Caco-2 (cell line): Measurements from ENCODE around the gene NAPSA. TPM values are rescaled to one million over a fixed set of nuclear protein-coding genes. Genes with fewer than 3 reads are reported as not detected.

ENCODE experiments used
- BruUV-seq: library from RNA; stranded (reverse); fragments of 400-500 nt; replicated peaks from 2 replicates; lab custom pipeline; 2021; lab: Mats Ljungman, UMichigan
- CTCF ChIA-PET: fragments of 300-600 bp; sonication (Branson Sonifier 250); formaldehyde crosslinking; loops from one replicate; lab custom pipeline; 2022; ENCODE audit warnings: antibody characterized with exemption; lab: Charles Lee
- POLR2A ChIA-PET: fragments of 300-600 bp; sonication (Branson Sonifier 250); formaldehyde crosslinking; loops from one replicate; lab custom pipeline; 2022; ENCODE audit warnings: antibody characterized with exemption; lab: Charles Lee
- DNase-seq, 2 experiments: peaks; one replicate each; pipeline versions ENCODE4 v3.0.0 to v3.0.0-alpha.2; 2020 to 2022
- H3K27me3 ChIP-seq: replicated peaks from 2 replicates; pipeline ENCODE4 v1.6.0; 2011; ENCODE audit warnings: low read length; ENCODE audit not compliant: control insufficient read depth, insufficient read depth
- H3K36me3 ChIP-seq: 2 replicates; pipeline ENCODE4 v1.5.1; 2011; ENCODE audit warnings: low read length; ENCODE audit not compliant: control insufficient read depth, insufficient read depth
- H3K4me1 ChIP-seq: fragments of 250-450 bp; sonication (Bioruptor Pico); 2 replicates; pipeline ENCODE4 v1.5.1; 2020; ENCODE audit warnings: mild to moderate bottlenecking
- H3K4me3 ChIP-seq: 2 replicates; pipeline ENCODE4 v1.5.1; 2011; ENCODE audit warnings: low read depth, mild to moderate bottlenecking, control low read depth, low read length
- H3K9me3 ChIP-seq: fragments of 250-450 bp; sonication (Bioruptor Pico); 2 replicates; pipeline ENCODE4 v1.5.1; 2020; ENCODE audit warnings: mild to moderate bottlenecking, moderate library complexity
- H3K27ac Mint-ChIP-seq: one replicate; pipeline ENCODE4 v1.8.0; 2022; ENCODE audit warnings: mixed read lengths; ENCODE audit not compliant: unreplicated experiment
- H3K27me3 Mint-ChIP-seq: one replicate; pipeline ENCODE4 v1.8.0; 2022; ENCODE audit warnings: mixed read lengths; ENCODE audit not compliant: insufficient read depth, unreplicated experiment
- H3K36me3 Mint-ChIP-seq: one replicate; pipeline ENCODE4 v1.8.0; 2022; ENCODE audit warnings: mild to moderate bottlenecking, mixed read lengths; ENCODE audit not compliant: insufficient read depth, unreplicated experiment
- H3K4me1 Mint-ChIP-seq: one replicate; pipeline ENCODE4 v1.8.0; 2022; ENCODE audit warnings: low read depth, mixed read lengths; ENCODE audit not compliant: unreplicated experiment
- H3K4me3 Mint-ChIP-seq: one replicate; pipeline ENCODE4 v1.8.0; 2022; ENCODE audit warnings: mild to moderate bottlenecking, moderate library complexity, mixed read lengths; ENCODE audit not compliant: unreplicated experiment
- H3K9me3 Mint-ChIP-seq: one replicate; pipeline ENCODE4 v1.8.0; 2022; ENCODE audit warnings: mixed read lengths; ENCODE audit not compliant: unreplicated experiment
- intact Hi-C: fragments of 100-400 bp; cut with micrococcal nuclease; formaldehyde crosslinking; loops from one replicate; pipeline ENCODE4 v1.10.0; 2022; ENCODE audit not compliant: unreplicated experiment
- total RNA-seq: library from RNA; stranded (reverse); gene quantifications from 2 replicates; pipeline ENCODE4 v1.2.3, GENCODE V29; 2022
- TF ChIP-seq, protein P1 (sequence below), 2 experiments: fragments of 200-600 bp in 1 of 2; IDR thresholded peaks; 1 replicate in 1 of 2; 2 replicates in 1 of 2; pipeline versions ENCODE4 v1.5.1 to v1.8.0; 2011 to 2022; ENCODE audit warnings: antibody characterized with exemption in 1 of 2, control low read depth in 1 of 2, inconsistent platforms in 1 of 2, low read depth in 1 of 2, low read length in 1 of 2, mild to moderate bottlenecking in 1 of 2, moderate library complexity in 1 of 2; ENCODE audit not compliant: insufficient read depth in 1 of 2, severe bottlenecking in 1 of 2, unreplicated experiment in 1 of 2

NAPSA gene
- total RNA-seq, 1 experiment from 2014 or later, result 1.2 TPM

GRCh38 chr19:50327461-50328223 is 37.8 kb downstream of the NAPSA start:
- Histone ChIP-seq H3K27me3 (no peaks in the 10 kb centered on the region), H3K9me3 (no peaks in the 10 kb centered on the region), H3K36me3 (no peaks in the 10 kb centered on the region), H3K4me1 (peaks cover 35% of the 10 kb centered on the region), H3K4me3 (peak overlapping the region; percentile 25)
- no peak for DNase-seq
- CTCF ChIA-PET, result interaction anchor here (1.0 to 2.1 kb wide), 3 partner anchors 12 to 180 kb away, joined by 3 to 23 read pairs (median 11); no protein-coding TSS in a partner anchor
- peaks cover 44% of the 10 kb centered on the region for H3K4me1 Mint-ChIP-seq
- H3K27ac Mint-ChIP-seq, result peak overlapping the region; percentile 70
- H3K36me3 Mint-ChIP-seq, result peaks cover 65% of the 10 kb centered on the region
- peak overlapping the region; percentile 74 for H3K4me3 Mint-ChIP-seq
- TF ChIP-seq, protein P1, sequence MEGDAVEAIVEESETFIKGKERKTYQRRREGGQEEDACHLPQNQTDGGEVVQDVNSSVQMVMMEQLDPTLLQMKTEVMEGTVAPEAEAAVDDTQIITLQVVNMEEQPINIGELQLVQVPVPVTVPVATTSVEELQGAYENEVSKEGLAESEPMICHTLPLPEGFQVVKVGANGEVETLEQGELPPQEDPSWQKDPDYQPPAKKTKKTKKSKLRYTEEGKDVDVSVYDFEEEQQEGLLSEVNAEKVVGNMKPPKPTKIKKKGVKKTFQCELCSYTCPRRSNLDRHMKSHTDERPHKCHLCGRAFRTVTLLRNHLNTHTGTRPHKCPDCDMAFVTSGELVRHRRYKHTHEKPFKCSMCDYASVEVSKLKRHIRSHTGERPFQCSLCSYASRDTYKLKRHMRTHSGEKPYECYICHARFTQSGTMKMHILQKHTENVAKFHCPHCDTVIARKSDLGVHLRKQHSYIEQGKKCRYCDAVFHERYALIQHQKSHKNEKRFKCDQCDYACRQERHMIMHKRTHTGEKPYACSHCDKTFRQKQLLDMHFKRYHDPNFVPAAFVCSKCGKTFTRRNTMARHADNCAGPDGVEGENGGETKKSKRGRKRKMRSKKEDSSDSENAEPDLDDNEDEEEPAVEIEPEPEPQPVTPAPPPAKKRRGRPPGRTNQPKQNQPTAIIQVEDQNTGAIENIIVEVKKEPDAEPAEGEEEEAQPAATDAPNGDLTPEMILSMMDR (IDR thresholded peaks at IDR 0.05; ENCODE audit: insufficient read depth in 1 of 2, low read depth in 1 of 2, low read length in 1 of 2, severe bottlenecking in 1 of 2, unreplicated experiment in 1 of 2), result no peak
- BruUV-seq, result no TSS peak
- intact Hi-C loops, result no loop called here
- H3K27me3 Mint-ChIP-seq, result peaks cover 10% of the 10 kb centered on the region
- POLR2A ChIA-PET, result no interaction called here
- peaks cover 16% of the 10 kb centered on the region for H3K9me3 Mint-ChIP-seq

DNA sequence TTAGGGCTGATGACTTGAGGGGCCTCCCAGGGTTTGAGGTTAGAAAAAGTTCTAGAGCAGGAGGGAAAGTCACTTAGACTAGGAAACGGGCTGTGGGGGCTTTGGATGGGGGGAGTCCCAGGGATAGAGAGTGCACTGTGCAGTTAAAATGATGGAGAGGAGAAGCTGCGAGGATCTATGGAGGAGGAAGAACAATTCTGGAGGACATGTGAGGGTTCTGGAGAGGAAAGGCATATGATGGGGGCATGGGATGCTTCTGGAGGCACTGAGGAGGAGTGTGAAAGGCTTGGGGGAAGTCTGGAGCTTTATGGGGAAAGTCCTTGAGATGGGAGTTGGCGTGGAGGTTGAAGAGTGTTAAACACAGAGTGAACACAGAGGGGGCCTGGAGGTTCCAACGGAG is 38.4 kb downstream of the NAPSA start:
- Mint-ChIP-seq H3K4me3 (peak overlapping the region; percentile 74), H3K27me3 (peaks cover 10% of the 10 kb centered on the region), H3K36me3 (peaks cover 65% of the 10 kb centered on the region), H3K27ac (peak overlapping the region; percentile 70), H3K4me1 (peaks cover 44% of the 10 kb centered on the region), H3K9me3 (peaks cover 16% of the 10 kb centered on the region)
- intact Hi-C loops, result no loop called here
- CTCF ChIA-PET, result interaction anchor here (0.7 kb wide), 1 partner anchor 141 kb away, joined by 12 read pairs; no protein-coding TSS in a partner anchor
- Histone ChIP-seq H3K4me3 (no peak overlapping the region), H3K4me1 (peaks cover 34% of the 10 kb centered on the region), H3K9me3 (no peaks in the 10 kb centered on the region), H3K27me3 (no peaks in the 10 kb centered on the region), H3K36me3 (no peaks in the 10 kb centered on the region)
- TSS peak; percentile 22 for BruUV-seq
- POLR2A ChIA-PET, result no interaction called here
- TF ChIP-seq, protein P1 (IDR thresholded peaks at IDR 0.05; ENCODE audit: insufficient read depth in 1 of 2, low read depth in 1 of 2, low read length in 1 of 2, severe bottlenecking in 1 of 2, unreplicated experiment in 1 of 2), result no peak
- DNase-seq, result no peak

DNA sequence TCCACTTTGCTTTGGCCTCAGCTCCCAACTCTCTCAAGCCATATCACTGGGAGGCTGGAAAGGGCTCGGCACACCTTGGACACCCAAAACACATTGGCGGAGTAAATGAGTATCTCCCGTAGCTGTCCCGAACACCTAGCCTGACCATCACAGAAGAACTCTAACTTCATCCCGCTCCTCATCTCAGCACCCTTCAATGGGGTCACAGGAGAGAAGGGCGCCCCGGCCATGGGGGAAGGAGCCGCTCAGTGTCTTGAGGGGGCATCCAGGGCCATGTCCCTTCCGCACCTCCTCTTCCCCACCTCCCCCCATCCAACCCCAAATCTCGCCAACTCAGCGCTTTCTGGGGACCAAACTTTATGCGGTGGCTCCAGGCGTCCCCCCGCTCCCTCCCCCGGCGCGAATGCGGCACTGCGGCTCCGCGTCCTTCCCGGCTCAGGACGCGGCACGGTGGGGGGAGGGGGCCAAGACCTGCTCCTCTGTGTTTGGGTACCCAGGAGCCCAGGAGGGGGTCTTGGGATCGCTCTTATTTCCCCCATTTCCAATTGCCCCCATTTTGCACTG is 39.3 kb downstream of the NAPSA start:
- Mint-ChIP-seq H3K36me3 (peaks cover 61% of the 10 kb centered on the region), H3K9me3 (peaks cover 16% of the 10 kb centered on the region), H3K27ac (no peak overlapping the region), H3K4me3 (peak overlapping the region; percentile 74), H3K4me1 (peaks cover 36% of the 10 kb centered on the region), H3K27me3 (peaks cover 10% of the 10 kb centered on the region)
- TF ChIP-seq, protein P1 (IDR thresholded peaks at IDR 0.05; ENCODE audit: insufficient read depth in 1 of 2, low read depth in 1 of 2, low read length in 1 of 2, severe bottlenecking in 1 of 2, unreplicated experiment in 1 of 2), result no peak
- peak overlapping the region; percentile 12 for H3K4me3 ChIP-seq
- intact Hi-C loops, result no loop called here
- CTCF ChIA-PET, result interaction anchor here (0.7 to 1.0 kb wide), 4 partner anchors 15 to 329 kb away, joined by 5 to 12 read pairs (median 6); no protein-coding TSS in a partner anchor
- H3K27me3 ChIP-seq, result no peaks in the 10 kb centered on the region
- H3K9me3 ChIP-seq, result no peaks in the 10 kb centered on the region
- no TSS peak for BruUV-seq
- POLR2A ChIA-PET, result no interaction called here
- H3K36me3 ChIP-seq, result no peaks in the 10 kb centered on the region
- no peak for DNase-seq
- H3K4me1 ChIP-seq, result peaks cover 29% of the 10 kb centered on the region
